Stimulated activated CD8-positive, alpha-beta memory T cell treated with anti-CD3 and anti-CD28 coated beads, Interleukin-15, amount 100 ng/mL, for 24 hours (primary cell): Measurements from ENCODE around the gene GSTP1.
"Not testable (repeated sequence)": the region's sequence is repeated elsewhere in the genome, so short reads cannot be mapped to it uniquely, and the experiment has no call there.

Source experiments
- DNase-seq: peaks from one replicate; pipeline ENCODE4 v3.0.0-alpha.2; 2020; ENCODE audit warnings: low read depth

Gene GSTP1

GRCh38 chr11:67614730-67615714 lies 31.4 kb downstream of the GSTP1 start:
- DNase-seq = no peak

- no peak for DNase-seq
Observed at GRCh38 chr11:67615728-67616430, 32.3 kb downstream of the GSTP1 start.

- DNase-seq = no peak
Observed at GRCh38 chr11:67616431-67617242, 33.0 kb downstream of the GSTP1 start.

- no peak for DNase-seq
Observed at GRCh38 chr11:67617243-67617953, 33.8 kb downstream of the GSTP1 start.

- not testable (repeated sequence) for DNase-seq
Observed at GRCh38 chr11:67618901-67619659, 35.5 kb downstream of the GSTP1 start.

GRCh38 chr11:67619683-67620618 lies 36.3 kb downstream of the GSTP1 start:
- DNase-seq = not testable (repeated sequence)

GRCh38 chr11:67620621-67621020 lies 37.0 kb downstream of the GSTP1 start:
- not testable (repeated sequence) for DNase-seq

- not testable (repeated sequence) for DNase-seq
Observed at GRCh38 chr11:67621928-67622327, 38.3 kb downstream of the GSTP1 start.

- DNase-seq = not testable (repeated sequence)
Observed at GRCh38 chr11:67622905-67623304, 39.3 kb downstream of the GSTP1 start.

- not testable (repeated sequence) for DNase-seq
Observed at GRCh38 chr11:67623795-67624194, 40.2 kb downstream of the GSTP1 start.

GRCh38 chr11:67626131-67626833 lies 42.7 kb downstream of the GSTP1 start:
- not testable (repeated sequence) for DNase-seq

- no peak for DNase-seq
Observed at GRCh38 chr11:67626970-67627369, 43.4 kb downstream of the GSTP1 start.

- no peak for DNase-seq
Observed at GRCh38 chr11:67627441-67627811, 43.8 kb downstream of the GSTP1 start.

- DNase-seq = no peak
Observed at GRCh38 chr11:67627812-67628624, 44.4 kb downstream of the GSTP1 start.

- DNase-seq = no peak
Observed at GRCh38 chr11:67628710-67629385, 45.2 kb downstream of the GSTP1 start.

- DNase-seq = peak; percentile 75
Observed at GRCh38 chr11:67629386-67630227, 46.0 kb downstream of the GSTP1 start, which contains the start of gene NUDT8. Gene NUDT8, minus strand, starts transcription at chr11:67629937. Its CDS starts 26 bp downstream, at chr11:67629911.
